ENCODE data around the gene CHST10. TPM values are rescaled to one million over a fixed set of nuclear protein-coding genes. Genes with fewer than 3 reads are reported as not detected.

The CHST10 gene
- total RNA-seq, 4 donors from 2014 or later = 1.1 to 7.8 (median 4.0) TPM

- Histone ChIP-seq H3K27me3 (no peaks in the 10 kb centered on the region), H3K4me3 (no peak overlapping the region), H3K4me1 (no peaks in the 10 kb centered on the region), H3K9me3 (no peaks in the 10 kb centered on the region), H3K36me3 (no peaks in the 10 kb centered on the region), H3K27ac (no peak overlapping the region)
- no peak for DNase-seq
- in situ Hi-C loops (cut with MboI; ENCODE audit: low pct_ligation_motif_present in 1 of 4, low pct_unique_long_range_greater_than_20kb in 1 of 4, low sequenced_read_pairs in 3 of 4) = no loop called here
- TF ChIP-seq EP300 (IDR thresholded peaks at IDR 0.05; ENCODE audit: low read depth) = no peak
- TF ChIP-seq POLR2AphosphoS5 (IDR thresholded peaks at IDR 0.05) = no peak
- TF ChIP-seq POLR2A (IDR thresholded peaks at IDR 0.05) = no peak
- TF ChIP-seq, protein P1, sequence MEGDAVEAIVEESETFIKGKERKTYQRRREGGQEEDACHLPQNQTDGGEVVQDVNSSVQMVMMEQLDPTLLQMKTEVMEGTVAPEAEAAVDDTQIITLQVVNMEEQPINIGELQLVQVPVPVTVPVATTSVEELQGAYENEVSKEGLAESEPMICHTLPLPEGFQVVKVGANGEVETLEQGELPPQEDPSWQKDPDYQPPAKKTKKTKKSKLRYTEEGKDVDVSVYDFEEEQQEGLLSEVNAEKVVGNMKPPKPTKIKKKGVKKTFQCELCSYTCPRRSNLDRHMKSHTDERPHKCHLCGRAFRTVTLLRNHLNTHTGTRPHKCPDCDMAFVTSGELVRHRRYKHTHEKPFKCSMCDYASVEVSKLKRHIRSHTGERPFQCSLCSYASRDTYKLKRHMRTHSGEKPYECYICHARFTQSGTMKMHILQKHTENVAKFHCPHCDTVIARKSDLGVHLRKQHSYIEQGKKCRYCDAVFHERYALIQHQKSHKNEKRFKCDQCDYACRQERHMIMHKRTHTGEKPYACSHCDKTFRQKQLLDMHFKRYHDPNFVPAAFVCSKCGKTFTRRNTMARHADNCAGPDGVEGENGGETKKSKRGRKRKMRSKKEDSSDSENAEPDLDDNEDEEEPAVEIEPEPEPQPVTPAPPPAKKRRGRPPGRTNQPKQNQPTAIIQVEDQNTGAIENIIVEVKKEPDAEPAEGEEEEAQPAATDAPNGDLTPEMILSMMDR (IDR thresholded peaks at IDR 0.05) = no peak
- intact Hi-C loops (cut with DNase I; ENCODE audit: low total_unique reads) = no loop called here
- 91% methylated on average over 2 of the region's 2 CpGs; no CpG with 5 or more reads in 1 of the 2 donors for WGBS, 2 donors (ENCODE audit: low coverage in 1 of 2)
Observed at GRCh38 chr2:100408104-100408503, 9.4 kb downstream of the CHST10 start.

- in situ Hi-C loops (cut with MboI; ENCODE audit: low pct_ligation_motif_present in 1 of 4, low pct_unique_long_range_greater_than_20kb in 1 of 4, low sequenced_read_pairs in 3 of 4) = no loop called here
- WGBS, 2 donors (ENCODE audit: low coverage in 1 of 2) = 87% methylated on average over 6 of the region's 6 CpGs; no CpG with 5 or more reads in 1 of the 2 donors
- H3K36me3 ChIP-seq = no peaks in the 10 kb centered on the region
- H3K27ac ChIP-seq = no peak overlapping the region
- DNase-seq = no peak
- H3K4me1 ChIP-seq = no peaks in the 10 kb centered on the region
- no peaks in the 10 kb centered on the region for H3K9me3 ChIP-seq
- no peaks in the 10 kb centered on the region for H3K27me3 ChIP-seq
- intact Hi-C loops (cut with DNase I; ENCODE audit: low total_unique reads) = no loop called here
- TF ChIP-seq POLR2AphosphoS5 (IDR thresholded peaks at IDR 0.05) = no peak
- TF ChIP-seq EP300 (IDR thresholded peaks at IDR 0.05; ENCODE audit: low read depth) = no peak
- TF ChIP-seq, protein P1 (IDR thresholded peaks at IDR 0.05) = no peak
- no peak for TF ChIP-seq POLR2A (IDR thresholded peaks at IDR 0.05)
- H3K4me3 ChIP-seq = no peak overlapping the region
Observed at GRCh38 chr2:100407563-100407962, 9.9 kb downstream of the CHST10 start.

GRCh38 chr2:100407073-100407472 is 10.4 kb downstream of the CHST10 start:
- no peak for TF ChIP-seq EP300 (IDR thresholded peaks at IDR 0.05; ENCODE audit: low read depth)
- H3K4me1 ChIP-seq = no peaks in the 10 kb centered on the region
- in situ Hi-C loops (cut with MboI; ENCODE audit: low pct_ligation_motif_present in 1 of 4, low pct_unique_long_range_greater_than_20kb in 1 of 4, low sequenced_read_pairs in 3 of 4) (no loop called here), intact Hi-C loops (cut with DNase I; ENCODE audit: low total_unique reads) (no loop called here)
- 72% methylated on average over 6 of the region's 6 CpGs; no CpG with 5 or more reads in 1 of the 2 donors for WGBS, 2 donors (ENCODE audit: low coverage in 1 of 2)
- DNase-seq = no peak
- H3K4me3 ChIP-seq = no peak overlapping the region
- H3K27ac ChIP-seq = no peak overlapping the region
- H3K36me3 ChIP-seq = no peaks in the 10 kb centered on the region
- no peaks in the 10 kb centered on the region for H3K27me3 ChIP-seq
- H3K9me3 ChIP-seq = no peaks in the 10 kb centered on the region

- Histone ChIP-seq H3K27me3 (no peaks in the 10 kb centered on the region), H3K4me3 (no peak overlapping the region), H3K9me3 (no peaks in the 10 kb centered on the region), H3K36me3 (no peaks in the 10 kb centered on the region), H3K27ac (no peak overlapping the region), H3K4me1 (no peaks in the 10 kb centered on the region)
- in situ Hi-C loops (cut with MboI; ENCODE audit: low pct_ligation_motif_present in 1 of 4, low pct_unique_long_range_greater_than_20kb in 1 of 4, low sequenced_read_pairs in 3 of 4) = no loop called here
- DNase-seq = no peak
- intact Hi-C loops (cut with DNase I; ENCODE audit: low total_unique reads) = no loop called here
- 89% methylated on average over 5 of the region's 5 CpGs; no CpG with 5 or more reads in 1 of the 2 donors for WGBS, 2 donors (ENCODE audit: low coverage in 1 of 2)
- TF ChIP-seq EP300 (IDR thresholded peaks at IDR 0.05; ENCODE audit: low read depth) = no peak
- TF ChIP-seq, protein P1 (IDR thresholded peaks at IDR 0.05) = no peak
- no peak for TF ChIP-seq POLR2AphosphoS5 (IDR thresholded peaks at IDR 0.05)
- no peak for TF ChIP-seq POLR2A (IDR thresholded peaks at IDR 0.05)
Observed at GRCh38 chr2:100406120-100406508, 11.4 kb downstream of the CHST10 start.

Measured in transverse colon (tissue), 4 donors.